ENCODE measurements around the gene NDUFS4. TPM values are rescaled to one million over a fixed set of nuclear protein-coding genes. Genes with fewer than 3 reads are reported as not detected.

NDUFS4 gene
- total RNA-seq = 76.0 and 78.2 TPM in 2 replicates

- Histone ChIP-seq H3K9me3 (ENCODE audit: low read depth, low read length) (no peaks in the 10 kb centered on the region), H3K79me2 (ENCODE audit: insufficient read depth, low read length) (peaks cover 51% of the 10 kb centered on the region), H4K20me1 (ENCODE audit: insufficient read depth, low read length) (peaks cover 15% of the 10 kb centered on the region), H3K27me3 (ENCODE audit: insufficient read depth, low read length) (peaks cover 2% of the 10 kb centered on the region), H2AFZ (ENCODE audit: low read length) (peak within 1 kb of the TSS; percentile 99), H3K27ac (ENCODE audit: low read depth, low read length) (peak within 1 kb of the TSS; percentile 85), H3K36me3 (ENCODE audit: insufficient read depth, low read length) (no peaks in the 10 kb centered on the region), H3K4me1 (ENCODE audit: insufficient read depth, low read length) (peaks cover 11% of the 10 kb centered on the region), H3K4me3 (ENCODE audit: insufficient read depth, low read length) (peak within 1 kb of the TSS; percentile 88), H3K4me2 (ENCODE audit: insufficient read depth, low read length) (peak within 1 kb of the TSS; percentile 93)
- no peak for TF ChIP-seq CTCF (IDR thresholded peaks at IDR 0.05; ENCODE audit: extremely low read depth, low read depth, low read length)
- peak; percentile 82 for DNase-seq (ENCODE audit: insufficient read length, low spot score, missing footprints)
These were observed at the start of gene NDUFS4 for GRCh38 chr5:53560506-53561191. TSS of gene NDUFS4 (plus strand) at chr5:53560639. CDS start at chr5:53560663, 24 bp downstream.

- Histone ChIP-seq H3K9me3 (ENCODE audit: low read depth, low read length) (no peaks in the 10 kb centered on the region), H3K36me3 (ENCODE audit: insufficient read depth, low read length) (no peaks in the 10 kb centered on the region), H3K79me2 (ENCODE audit: insufficient read depth, low read length) (no peaks in the 10 kb centered on the region), H4K20me1 (ENCODE audit: insufficient read depth, low read length) (no peaks in the 10 kb centered on the region), H3K27ac (ENCODE audit: low read depth, low read length) (no peak overlapping the region), H3K4me3 (ENCODE audit: insufficient read depth, low read length) (no peak overlapping the region), H3K4me2 (ENCODE audit: insufficient read depth, low read length) (no peak overlapping the region), H2AFZ (ENCODE audit: low read length) (no peak overlapping the region), H3K27me3 (ENCODE audit: insufficient read depth, low read length) (no peaks in the 10 kb centered on the region), H3K4me1 (ENCODE audit: insufficient read depth, low read length) (no peaks in the 10 kb centered on the region)
- TF ChIP-seq CTCF (IDR thresholded peaks at IDR 0.05; ENCODE audit: extremely low read depth, low read depth, low read length) = no peak
- DNase-seq (ENCODE audit: insufficient read length, low spot score, missing footprints) = no peak
These were observed 47.9 kb upstream of the NDUFS4 start for GRCh38 chr5:53512539-53512938.

- Histone ChIP-seq H4K20me1 (ENCODE audit: insufficient read depth, low read length) (no peaks in the 10 kb centered on the region), H3K4me1 (ENCODE audit: insufficient read depth, low read length) (no peaks in the 10 kb centered on the region), H3K4me2 (ENCODE audit: insufficient read depth, low read length) (no peak overlapping the region), H3K4me3 (ENCODE audit: insufficient read depth, low read length) (no peak overlapping the region), H3K9me3 (ENCODE audit: low read depth, low read length) (no peaks in the 10 kb centered on the region), H3K27ac (ENCODE audit: low read depth, low read length) (no peak overlapping the region), H2AFZ (ENCODE audit: low read length) (no peak overlapping the region), H3K27me3 (ENCODE audit: insufficient read depth, low read length) (no peaks in the 10 kb centered on the region), H3K36me3 (ENCODE audit: insufficient read depth, low read length) (no peaks in the 10 kb centered on the region), H3K79me2 (ENCODE audit: insufficient read depth, low read length) (no peaks in the 10 kb centered on the region)
- TF ChIP-seq CTCF (IDR thresholded peaks at IDR 0.05; ENCODE audit: extremely low read depth, low read depth, low read length) = no peak
- DNase-seq (ENCODE audit: insufficient read length, low spot score, missing footprints) = no peak
These were observed 44.5 kb upstream of the NDUFS4 start for GRCh38 chr5:53515988-53516387.

GRCh38 chr5:53520813-53521212, 39.6 kb upstream of the NDUFS4 start:
- TF ChIP-seq CTCF (IDR thresholded peaks at IDR 0.05; ENCODE audit: extremely low read depth, low read depth, low read length) = no peak
- no peak overlapping the region for H3K4me2 ChIP-seq (ENCODE audit: insufficient read depth, low read length)
- no peaks in the 10 kb centered on the region for H3K79me2 ChIP-seq (ENCODE audit: insufficient read depth, low read length)
- H3K4me3 ChIP-seq (ENCODE audit: insufficient read depth, low read length) = no peak overlapping the region
- H3K4me1 ChIP-seq (ENCODE audit: insufficient read depth, low read length) = no peaks in the 10 kb centered on the region
- no peak overlapping the region for H3K27ac ChIP-seq (ENCODE audit: low read depth, low read length)
- no peak for DNase-seq (ENCODE audit: insufficient read length, low spot score, missing footprints)
- H3K9me3 ChIP-seq (ENCODE audit: low read depth, low read length) = no peaks in the 10 kb centered on the region
- no peak overlapping the region for H2AFZ ChIP-seq (ENCODE audit: low read length)
- no peaks in the 10 kb centered on the region for H3K36me3 ChIP-seq (ENCODE audit: insufficient read depth, low read length)
- no peaks in the 10 kb centered on the region for H4K20me1 ChIP-seq (ENCODE audit: insufficient read depth, low read length)
- no peaks in the 10 kb centered on the region for H3K27me3 ChIP-seq (ENCODE audit: insufficient read depth, low read length)

All from osteoblast (primary cell).